Adipocyte (in vitro differentiated cells): ENCODE measurements around the gene MT1H.

Experiments used
- DNase-seq: peaks from one replicate; pipeline ENCODE4 v3.0.0-alpha.2; 2015; ENCODE audit warnings: low read depth
- H3K27me3 ChIP-seq: replicated peaks from 2 replicates; pipeline ENCODE4 v1.7.0; 2013; ENCODE audit warnings: mild to moderate bottlenecking, low read length, moderate library complexity; ENCODE audit not compliant: control insufficient read depth, insufficient read depth
- H3K36me3 ChIP-seq: 2 replicates; pipeline ENCODE4 v1.7.0; 2013; ENCODE audit warnings: low read length, mild to moderate bottlenecking, moderate library complexity; ENCODE audit not compliant: control insufficient read depth, insufficient read depth, severe bottlenecking
- H3K4me1 ChIP-seq: 2 replicates; pipeline ENCODE4 v1.7.0; 2013; ENCODE audit warnings: mild to moderate bottlenecking, low read length, moderate library complexity; ENCODE audit not compliant: control insufficient read depth, insufficient read depth
- H3K4me3 ChIP-seq: 2 replicates; pipeline ENCODE4 v1.7.0; 2013; ENCODE audit warnings: mild to moderate bottlenecking, low read length, moderate library complexity
- H3K9ac ChIP-seq: 2 replicates; pipeline ENCODE4 v1.7.0; 2013; ENCODE audit warnings: mild to moderate bottlenecking, low read length, moderate library complexity
- H3K9me3 ChIP-seq: 2 replicates; pipeline ENCODE4 v1.7.0; 2013; ENCODE audit warnings: mild to moderate bottlenecking, low read length, moderate library complexity; ENCODE audit not compliant: control insufficient read depth

The MT1H gene

DNA sequence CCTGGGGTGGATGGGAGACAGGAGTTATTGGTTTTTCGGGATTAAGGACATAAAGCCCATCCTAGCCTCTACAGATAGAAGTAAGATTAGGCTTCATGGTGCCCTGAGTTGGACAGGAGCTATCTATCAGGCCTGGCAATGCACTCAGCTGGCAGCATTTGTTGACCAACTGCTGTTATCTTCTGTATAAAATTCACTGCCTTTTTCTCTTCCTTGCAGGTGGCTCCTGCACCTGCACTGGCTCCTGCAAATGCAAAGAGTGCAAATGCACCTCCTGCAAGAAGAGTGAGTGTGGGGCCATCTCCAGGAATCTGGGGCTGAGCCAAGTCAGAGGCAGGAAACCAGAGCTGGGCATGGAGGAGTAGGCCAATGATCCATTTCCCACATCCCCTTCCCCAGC, 30.6 kb upstream of the MT1H start:
- Histone ChIP-seq H3K4me3 (no peak overlapping the region), H3K9ac (no peak overlapping the region), H3K36me3 (no peaks in the 10 kb centered on the region), H3K4me1 (peaks cover 20% of the 10 kb centered on the region), H3K27me3 (peaks cover 3% of the 10 kb centered on the region), H3K9me3 (no peaks in the 10 kb centered on the region)
- DNase-seq: no peak

DNA sequence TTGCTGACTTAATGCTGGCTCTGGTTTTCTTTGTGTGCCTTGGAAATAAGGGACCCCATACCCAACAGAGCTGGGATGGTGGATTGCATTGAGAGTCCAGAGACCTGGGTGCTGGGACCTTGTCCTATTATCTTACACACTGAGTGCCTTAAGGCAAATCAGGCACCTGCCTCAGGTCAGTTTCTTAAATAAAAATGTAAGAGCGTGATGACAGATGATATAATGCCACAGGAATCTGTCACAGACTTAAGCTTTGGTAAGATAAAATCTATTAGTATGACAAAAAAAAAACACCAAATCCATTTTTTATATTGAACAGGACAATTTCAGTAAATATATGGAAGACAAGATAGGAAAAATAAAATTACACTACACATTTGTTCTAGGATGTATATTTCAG, 29.5 kb upstream of the MT1H start:
- Histone ChIP-seq H3K36me3 (no peaks in the 10 kb centered on the region), H3K9ac (no peak overlapping the region), H3K27me3 (peaks cover 9% of the 10 kb centered on the region), H3K4me3 (no peak overlapping the region), H3K4me1 (peaks cover 20% of the 10 kb centered on the region), H3K9me3 (no peaks in the 10 kb centered on the region)
- no peak for DNase-seq

- no peaks in the 10 kb centered on the region for H3K36me3 ChIP-seq
- no peaks in the 10 kb centered on the region for H3K9me3 ChIP-seq
- no peak for DNase-seq
- no peak overlapping the region for H3K9ac ChIP-seq
- H3K4me1 ChIP-seq: peaks cover 20% of the 10 kb centered on the region
- peaks cover 16% of the 10 kb centered on the region for H3K27me3 ChIP-seq
- H3K4me3 ChIP-seq: no peak overlapping the region
Observed at GRCh38 chr16:56641166-56641565, 28.4 kb upstream of the MT1H start.

- DNase-seq: peak; percentile 45
- no peaks in the 10 kb centered on the region for H3K9me3 ChIP-seq
- H3K9ac ChIP-seq: no peak overlapping the region
- H3K4me1 ChIP-seq: peaks cover 17% of the 10 kb centered on the region
- H3K4me3 ChIP-seq: peak overlapping the region; percentile 71
- peaks cover 34% of the 10 kb centered on the region for H3K27me3 ChIP-seq
- H3K36me3 ChIP-seq: no peaks in the 10 kb centered on the region
Observed at GRCh38 chr16:56643080-56643778, 26.4 kb upstream of the MT1H start.

- Histone ChIP-seq H3K9me3 (no peaks in the 10 kb centered on the region), H3K4me1 (peaks cover 14% of the 10 kb centered on the region), H3K36me3 (no peaks in the 10 kb centered on the region), H3K9ac (no peak overlapping the region), H3K4me3 (peak overlapping the region; percentile 71), H3K27me3 (peaks cover 40% of the 10 kb centered on the region)
- DNase-seq: no peak
Observed at GRCh38 chr16:56643833-56644232, 25.8 kb upstream of the MT1H start.

DNA sequence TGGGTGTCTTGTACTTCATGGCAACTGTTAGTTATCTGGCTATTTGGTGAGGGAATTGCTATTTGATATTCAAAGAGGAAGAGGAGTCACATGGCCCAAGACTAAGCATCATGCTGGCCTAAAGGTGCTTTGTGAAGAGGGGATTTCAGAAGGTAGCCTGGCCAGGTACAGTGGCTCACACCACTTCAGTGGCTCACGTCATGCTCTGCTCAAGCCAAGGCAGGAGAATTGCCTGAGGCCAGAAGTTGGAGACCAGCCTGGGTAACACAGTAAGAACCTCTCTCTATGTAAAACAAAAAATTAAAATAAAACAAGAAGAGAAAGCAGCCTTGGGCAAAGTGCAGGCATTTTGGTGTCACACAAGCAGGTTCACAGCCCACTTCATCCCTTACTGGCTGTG, 24.3 kb upstream of the MT1H start:
- DNase-seq: no peak
- Histone ChIP-seq H3K9me3 (no peaks in the 10 kb centered on the region), H3K27me3 (peaks cover 45% of the 10 kb centered on the region), H3K36me3 (no peaks in the 10 kb centered on the region), H3K9ac (no peak overlapping the region), H3K4me3 (no peak overlapping the region), H3K4me1 (peaks cover 14% of the 10 kb centered on the region)

- Histone ChIP-seq H3K36me3 (no peaks in the 10 kb centered on the region), H3K4me1 (peaks cover 14% of the 10 kb centered on the region), H3K9ac (no peak overlapping the region), H3K4me3 (no peak overlapping the region), H3K9me3 (no peaks in the 10 kb centered on the region), H3K27me3 (peaks cover 45% of the 10 kb centered on the region)
- DNase-seq: no peak
Observed at GRCh38 chr16:56645838-56646237, 23.8 kb upstream of the MT1H start.

GRCh38 chr16:56647641-56648431, 21.8 kb upstream of the MT1H start:
- Histone ChIP-seq H3K4me1 (peaks cover 21% of the 10 kb centered on the region), H3K27me3 (peaks cover 45% of the 10 kb centered on the region), H3K36me3 (no peaks in the 10 kb centered on the region), H3K9me3 (no peaks in the 10 kb centered on the region), H3K9ac (no peak overlapping the region), H3K4me3 (no peak overlapping the region)
- DNase-seq: no peak

GRCh38 chr16:56649271-56649670, 20.3 kb upstream of the MT1H start:
- Histone ChIP-seq H3K9ac (no peak overlapping the region), H3K27me3 (peaks cover 39% of the 10 kb centered on the region)

DNA sequence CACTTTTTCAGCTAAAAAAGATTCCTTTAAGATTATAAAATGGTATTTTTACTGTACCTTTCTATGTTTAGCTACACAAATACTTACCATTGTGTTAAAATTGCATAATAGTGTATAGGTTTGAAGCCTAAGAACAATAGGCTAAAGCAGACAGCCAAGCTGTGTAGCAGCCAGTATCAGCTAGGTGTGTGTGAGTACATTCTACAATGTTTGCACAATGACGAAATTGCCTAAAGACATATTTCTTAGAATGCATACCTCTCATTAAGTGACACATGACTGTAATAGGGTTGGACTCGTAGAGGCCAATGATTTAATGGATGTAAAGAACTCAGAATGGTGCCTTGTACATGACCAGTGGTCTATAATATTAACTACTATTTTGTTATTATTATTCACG, 19.8 kb upstream of the MT1H start:
- peaks cover 36% of the 10 kb centered on the region for H3K27me3 ChIP-seq
- H3K36me3 ChIP-seq: no peaks in the 10 kb centered on the region
- H3K9ac ChIP-seq: no peak overlapping the region
- peaks cover 16% of the 10 kb centered on the region for H3K4me1 ChIP-seq
- H3K9me3 ChIP-seq: no peaks in the 10 kb centered on the region
- H3K4me3 ChIP-seq: no peak overlapping the region
- DNase-seq: no peak

More at GRCh38 chr16:56649271-56649670, 20.3 kb upstream of the MT1H start:
- Histone ChIP-seq H3K36me3 (no peaks in the 10 kb centered on the region), H3K4me3 (no peak overlapping the region), H3K4me1 (peaks cover 16% of the 10 kb centered on the region), H3K9me3 (no peaks in the 10 kb centered on the region)
- DNase-seq: no peak

- H3K9me3 ChIP-seq: no peaks in the 10 kb centered on the region
- no peaks in the 10 kb centered on the region for H3K36me3 ChIP-seq
- no peak within 1 kb of the TSS for H3K9ac ChIP-seq
- peaks cover 16% of the 10 kb centered on the region for H3K4me1 ChIP-seq
- no peak within 1 kb of the TSS for H3K4me3 ChIP-seq
- no peak for DNase-seq
- H3K27me3 ChIP-seq: peaks cover 25% of the 10 kb centered on the region
Observed at GRCh38 chr16:56651586-56651985, 18.0 kb upstream of the MT1H start, which contains the start of gene MT1B. TSS of gene MT1B (plus strand) at chr16:56651886. CDS start at chr16:56651954, 68 bp downstream.
